ENCODE data around the gene KIT. TPM values are rescaled to one million over a fixed set of nuclear protein-coding genes. Genes with fewer than 3 reads are reported as not detected.

Gene KIT
- total RNA-seq, 4 donors from 2014 or later = 43.0 to 81.3 (median 59.3) TPM

DNA sequence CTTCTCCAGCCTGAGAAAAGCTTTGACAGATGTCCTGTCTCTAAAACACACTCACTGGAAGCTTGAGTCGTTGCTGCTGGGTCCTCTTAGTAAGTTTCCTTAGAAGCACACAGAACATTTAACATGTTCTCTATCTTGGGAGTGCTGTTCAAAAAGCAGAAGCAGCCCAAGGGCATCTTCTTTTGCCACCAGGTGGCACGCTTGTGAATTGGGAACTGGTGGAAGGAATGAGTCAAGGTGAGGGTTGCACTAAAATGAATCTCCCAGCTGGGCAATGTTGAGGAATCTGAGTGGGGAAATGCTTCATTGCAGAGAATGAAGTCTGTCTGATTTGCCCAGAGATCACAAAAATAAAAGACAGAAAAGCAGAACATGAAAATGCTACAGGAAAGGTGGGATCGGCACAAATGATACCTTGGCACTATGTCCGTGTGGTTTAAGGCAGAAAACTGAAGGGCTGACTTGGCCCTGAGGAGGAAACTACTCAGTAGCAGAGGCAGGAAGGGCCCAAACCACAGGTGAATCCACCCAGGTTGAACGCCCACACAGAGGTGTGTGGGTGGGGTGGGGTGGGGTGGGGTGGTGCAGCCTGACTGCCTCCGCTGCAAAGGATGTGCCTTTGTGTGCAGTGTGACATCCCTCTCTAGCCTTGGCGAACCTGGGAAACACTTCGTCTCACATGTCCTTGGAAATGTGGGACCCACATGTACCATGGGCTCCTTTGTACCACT, 26.0 kb downstream of the KIT start:
- 70% methylated on average over 8 of the region's 8 CpGs for WGBS
- H3K27me3 ChIP-seq = no peaks in the 10 kb centered on the region
- H3K27ac ChIP-seq (replicated peaks in 1 of 4) = no peak overlapping the region
- TF ChIP-seq POLR2AphosphoS5 (IDR thresholded peaks at IDR 0.05) (no peak), EP300 (IDR thresholded peaks at IDR 0.05) (no peak), POLR2A (IDR thresholded peaks at IDR 0.05; ENCODE audit: low read depth) (no peak)
- TF ChIP-seq, protein P1, sequence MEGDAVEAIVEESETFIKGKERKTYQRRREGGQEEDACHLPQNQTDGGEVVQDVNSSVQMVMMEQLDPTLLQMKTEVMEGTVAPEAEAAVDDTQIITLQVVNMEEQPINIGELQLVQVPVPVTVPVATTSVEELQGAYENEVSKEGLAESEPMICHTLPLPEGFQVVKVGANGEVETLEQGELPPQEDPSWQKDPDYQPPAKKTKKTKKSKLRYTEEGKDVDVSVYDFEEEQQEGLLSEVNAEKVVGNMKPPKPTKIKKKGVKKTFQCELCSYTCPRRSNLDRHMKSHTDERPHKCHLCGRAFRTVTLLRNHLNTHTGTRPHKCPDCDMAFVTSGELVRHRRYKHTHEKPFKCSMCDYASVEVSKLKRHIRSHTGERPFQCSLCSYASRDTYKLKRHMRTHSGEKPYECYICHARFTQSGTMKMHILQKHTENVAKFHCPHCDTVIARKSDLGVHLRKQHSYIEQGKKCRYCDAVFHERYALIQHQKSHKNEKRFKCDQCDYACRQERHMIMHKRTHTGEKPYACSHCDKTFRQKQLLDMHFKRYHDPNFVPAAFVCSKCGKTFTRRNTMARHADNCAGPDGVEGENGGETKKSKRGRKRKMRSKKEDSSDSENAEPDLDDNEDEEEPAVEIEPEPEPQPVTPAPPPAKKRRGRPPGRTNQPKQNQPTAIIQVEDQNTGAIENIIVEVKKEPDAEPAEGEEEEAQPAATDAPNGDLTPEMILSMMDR (IDR thresholded peaks at IDR 0.05) = peak in 2 of 3 experiments; percentile 11 to 30
- H3K9me3 ChIP-seq = no peaks in the 10 kb centered on the region
- no peak for DNase-seq (ENCODE audit: extremely low spot score)
- intact Hi-C loops (cut with DNase I) = no loop called here
- no peak overlapping the region for H3K4me3 ChIP-seq
- H3K4me1 ChIP-seq = no peaks in the 10 kb centered on the region
- H3K36me3 ChIP-seq = no peaks in the 10 kb centered on the region

DNA sequence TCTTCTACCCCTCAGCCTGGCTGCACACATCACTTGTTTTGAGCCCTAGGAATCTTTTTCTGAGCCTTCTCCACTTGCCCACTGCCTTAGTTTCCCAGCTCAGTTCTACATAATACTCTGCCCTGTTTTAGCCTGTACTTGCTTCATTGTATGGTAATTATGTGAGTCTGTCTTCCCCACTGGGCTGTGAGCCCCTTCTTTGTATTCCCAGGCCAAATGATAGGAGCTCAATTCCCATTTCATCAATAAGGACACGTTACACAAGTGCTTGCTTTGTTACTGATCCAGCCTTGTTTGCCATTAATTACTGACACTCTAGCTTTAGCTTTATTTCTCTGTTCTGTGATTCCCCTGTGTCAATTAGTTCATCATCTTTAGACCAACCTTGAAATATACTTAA, 28.1 kb downstream of the KIT start:
- no peak for DNase-seq (ENCODE audit: extremely low spot score)
- Histone ChIP-seq H3K9me3 (no peaks in the 10 kb centered on the region), H3K27me3 (no peaks in the 10 kb centered on the region), H3K36me3 (no peaks in the 10 kb centered on the region), H3K4me1 (no peaks in the 10 kb centered on the region), H3K27ac (replicated peaks in 1 of 4) (no peak overlapping the region), H3K4me3 (no peak overlapping the region)
- TF ChIP-seq POLR2A (IDR thresholded peaks at IDR 0.05; ENCODE audit: low read depth) (no peak), POLR2AphosphoS5 (IDR thresholded peaks at IDR 0.05) (no peak)
- WGBS = 83% methylated on average over 1 of the region's 1 CpG
- intact Hi-C loops (cut with DNase I) = no loop called here

DNA sequence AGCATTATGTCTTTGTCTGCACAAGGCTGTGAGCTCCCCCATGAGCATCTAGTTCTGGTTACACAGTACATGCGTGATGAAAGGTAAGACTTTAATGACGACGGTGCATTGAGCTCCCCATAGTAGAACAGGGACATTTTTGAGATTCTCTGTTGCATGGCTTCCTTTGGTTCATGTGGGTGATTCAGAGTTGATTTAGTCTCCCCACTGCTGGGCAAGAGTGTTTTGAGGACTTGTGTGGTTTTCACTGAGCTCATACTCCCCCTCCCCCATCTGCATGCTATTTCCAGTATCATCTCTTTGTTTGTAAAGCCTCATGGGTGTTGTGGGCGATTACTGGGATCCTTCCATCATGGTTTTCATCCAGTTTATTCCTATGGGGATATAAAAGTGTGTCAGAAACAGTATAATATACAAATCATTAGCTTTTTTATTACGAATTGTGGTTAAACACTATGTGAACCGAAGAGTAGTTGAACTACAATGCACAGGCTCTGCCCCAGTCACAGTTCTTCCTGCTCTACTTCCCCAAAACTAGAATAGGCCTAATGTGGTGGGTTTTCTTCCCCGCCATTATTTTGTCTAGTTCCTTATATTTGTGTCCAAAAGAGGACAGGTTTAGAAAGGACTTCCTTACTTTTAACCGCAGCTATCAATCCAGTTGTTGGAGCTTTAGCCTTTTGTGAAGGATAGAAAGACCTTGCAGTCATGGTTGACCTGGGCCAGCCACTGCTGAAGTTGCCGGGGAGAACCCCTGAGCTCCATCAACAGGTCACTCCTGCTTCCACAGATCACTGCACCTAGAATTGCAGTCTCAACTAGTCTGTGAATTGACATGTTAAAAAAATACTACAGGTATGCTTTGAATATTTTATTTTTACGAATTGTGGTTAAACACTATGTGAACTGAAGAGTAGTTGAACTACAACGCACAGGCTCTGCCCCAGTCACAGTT, 30.4 kb downstream of the KIT start:
- 75% methylated on average over 11 of the region's 11 CpGs for WGBS
- DNase-seq (ENCODE audit: extremely low spot score) = no peak
- no peak overlapping the region for H3K27ac ChIP-seq (replicated peaks in 1 of 4)
- no peak overlapping the region for H3K4me3 ChIP-seq
- H3K4me1 ChIP-seq = no peaks in the 10 kb centered on the region
- H3K36me3 ChIP-seq = no peaks in the 10 kb centered on the region
- H3K27me3 ChIP-seq = no peaks in the 10 kb centered on the region
- no peaks in the 10 kb centered on the region for H3K9me3 ChIP-seq
- intact Hi-C loops (cut with DNase I) = no loop called here
- TF ChIP-seq POLR2A (IDR thresholded peaks at IDR 0.05; ENCODE audit: low read depth) (no peak), EP300 (IDR thresholded peaks at IDR 0.05) (no peak), POLR2AphosphoS5 (IDR thresholded peaks at IDR 0.05) (no peak)
- TF ChIP-seq, protein P1 (IDR thresholded peaks at IDR 0.05) = no peak

DNA sequence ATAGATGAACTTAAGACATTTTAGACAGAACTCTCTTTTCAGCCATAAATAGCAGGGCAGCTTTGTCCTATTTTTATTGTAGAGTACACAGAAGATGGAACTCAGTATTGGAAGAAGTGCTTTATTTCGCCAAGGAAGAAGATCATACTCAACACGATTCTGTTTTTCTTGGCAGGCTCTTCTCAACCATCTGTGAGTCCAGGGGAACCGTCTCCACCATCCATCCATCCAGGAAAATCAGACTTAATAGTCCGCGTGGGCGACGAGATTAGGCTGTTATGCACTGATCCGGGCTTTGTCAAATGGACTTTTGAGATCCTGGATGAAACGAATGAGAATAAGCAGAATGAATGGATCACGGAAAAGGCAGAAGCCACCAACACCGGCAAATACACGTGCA, 37.6 kb downstream of the KIT start:
- Histone ChIP-seq H3K36me3 (no peaks in the 10 kb centered on the region), H3K4me1 (no peaks in the 10 kb centered on the region), H3K4me3 (no peak overlapping the region), H3K27me3 (no peaks in the 10 kb centered on the region), H3K9me3 (no peaks in the 10 kb centered on the region), H3K27ac (replicated peaks in 1 of 4) (no peak overlapping the region)
- intact Hi-C loops (cut with DNase I) = no loop called here
- DNase-seq (ENCODE audit: extremely low spot score) = no peak
- no peak for TF ChIP-seq EP300 (IDR thresholded peaks at IDR 0.05)
- TF ChIP-seq, protein P1 (IDR thresholded peaks at IDR 0.05) = no peak
- TF ChIP-seq POLR2A (IDR thresholded peaks at IDR 0.05; ENCODE audit: low read depth) = no peak
- TF ChIP-seq POLR2AphosphoS5 (IDR thresholded peaks at IDR 0.05) = no peak
- WGBS = 53% methylated on average over 12 of the region's 12 CpGs

DNA sequence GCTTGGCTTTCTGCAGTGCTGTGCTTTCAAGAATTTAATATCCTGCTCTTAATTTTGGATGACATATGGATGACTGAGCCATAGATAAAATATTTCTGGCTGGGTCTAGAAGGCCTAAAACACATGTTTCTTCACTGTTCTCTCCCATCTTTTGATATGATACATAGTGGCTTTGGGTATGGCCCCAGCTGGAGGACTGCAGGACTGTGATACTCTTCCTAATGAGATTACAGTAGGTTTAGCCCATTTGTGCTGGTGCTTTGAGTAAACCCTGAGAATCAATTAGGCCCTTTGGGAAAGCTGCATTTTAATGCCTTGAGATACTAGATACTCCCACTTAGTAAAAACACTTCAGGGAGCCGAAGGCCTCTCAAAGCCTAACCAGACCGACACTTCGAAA, 38.0 kb downstream of the KIT start:
- 90% methylated on average over 3 of the region's 3 CpGs for WGBS
- TF ChIP-seq POLR2AphosphoS5 (IDR thresholded peaks at IDR 0.05) (no peak), EP300 (IDR thresholded peaks at IDR 0.05) (no peak), POLR2A (IDR thresholded peaks at IDR 0.05; ENCODE audit: low read depth) (no peak)
- TF ChIP-seq, protein P1 (IDR thresholded peaks at IDR 0.05) = no peak
- Histone ChIP-seq H3K9me3 (no peaks in the 10 kb centered on the region), H3K27me3 (no peaks in the 10 kb centered on the region), H3K27ac (replicated peaks in 1 of 4) (no peak overlapping the region), H3K4me1 (no peaks in the 10 kb centered on the region), H3K4me3 (no peak overlapping the region), H3K36me3 (no peaks in the 10 kb centered on the region)
- DNase-seq (ENCODE audit: extremely low spot score) = no peak
- intact Hi-C loops (cut with DNase I) = no loop called here
